ENCODE data around the gene SHB. TPM values are rescaled to one million over a fixed set of nuclear protein-coding genes. Genes with fewer than 3 reads are reported as not detected.
"Not testable (repeated sequence)": the region's sequence is repeated elsewhere in the genome, so short reads cannot be mapped to it uniquely, and the experiment has no call there.

The SHB gene
- total RNA-seq, 3 donors from 2014 or later, result 2.6 to 4.0 (median 3.4) TPM

GRCh38 chr9:38046661-38047300 is 22.2 kb downstream of the SHB start:
- Mint-ChIP-seq H3K4me1 (ENCODE audit: low read depth) (peaks cover 2% of the 10 kb centered on the region), H3K36me3 (ENCODE audit: insufficient read depth) (no peaks in the 10 kb centered on the region), H3K9me3 (no peaks in the 10 kb centered on the region), H3K27me3 (ENCODE audit: low read depth) (no peaks in the 10 kb centered on the region), H3K4me3 (no peak overlapping the region)
- ATAC-seq (no peak), DNase-seq (no peak)

GRCh38 chr9:38045939-38046338 is 23.1 kb downstream of the SHB start:
- DNase-seq; H3K4me1 Mint-ChIP-seq (ENCODE audit: low read depth); H3K27me3 Mint-ChIP-seq (ENCODE audit: low read depth); ATAC-seq; H3K4me3 Mint-ChIP-seq; H3K9me3 Mint-ChIP-seq; H3K36me3 Mint-ChIP-seq (ENCODE audit: insufficient read depth): not testable (repeated sequence)

- H3K4me1 Mint-ChIP-seq (ENCODE audit: low read depth), result peaks cover 2% of the 10 kb centered on the region
- H3K36me3 Mint-ChIP-seq (ENCODE audit: insufficient read depth), result no peaks in the 10 kb centered on the region
- H3K27me3 Mint-ChIP-seq (ENCODE audit: low read depth), result no peaks in the 10 kb centered on the region
Measured at GRCh38 chr9:38044706-38045105, 24.3 kb downstream of the SHB start.

GRCh38 chr9:38043931-38044623 is 24.9 kb downstream of the SHB start:
- ATAC-seq (no peak), DNase-seq (no peak)
- peaks cover 2% of the 10 kb centered on the region for H3K27me3 Mint-ChIP-seq (ENCODE audit: low read depth)
- no peaks in the 10 kb centered on the region for H3K9me3 Mint-ChIP-seq
- no peak overlapping the region for H3K4me3 Mint-ChIP-seq
- H3K36me3 Mint-ChIP-seq (ENCODE audit: insufficient read depth), result no peaks in the 10 kb centered on the region
- peaks cover 2% of the 10 kb centered on the region for H3K4me1 Mint-ChIP-seq (ENCODE audit: low read depth)

More at GRCh38 chr9:38044706-38045105, 24.3 kb downstream of the SHB start:
- ATAC-seq (no peak), DNase-seq (no peak)
- Mint-ChIP-seq H3K9me3 (no peaks in the 10 kb centered on the region), H3K4me3 (no peak overlapping the region)

- Mint-ChIP-seq H3K36me3 (ENCODE audit: insufficient read depth) (no peaks in the 10 kb centered on the region), H3K9me3 (no peaks in the 10 kb centered on the region), H3K27me3 (ENCODE audit: low read depth) (peaks cover 2% of the 10 kb centered on the region), H3K4me3 (no peak overlapping the region), H3K4me1 (ENCODE audit: low read depth) (no peaks in the 10 kb centered on the region)
- DNase-seq (no peak), ATAC-seq (no peak)
Measured at GRCh38 chr9:38042626-38043357, 26.2 kb downstream of the SHB start.

GRCh38 chr9:38041564-38042243 is 27.3 kb downstream of the SHB start:
- DNase-seq (no peak), ATAC-seq (no peak)
- no peaks in the 10 kb centered on the region for H3K9me3 Mint-ChIP-seq
- H3K4me3 Mint-ChIP-seq, result no peak overlapping the region
- H3K27me3 Mint-ChIP-seq (ENCODE audit: low read depth), result peaks cover 2% of the 10 kb centered on the region
- no peaks in the 10 kb centered on the region for H3K36me3 Mint-ChIP-seq (ENCODE audit: insufficient read depth)
- H3K4me1 Mint-ChIP-seq (ENCODE audit: low read depth), result no peaks in the 10 kb centered on the region

GRCh38 chr9:38039907-38040682 is 28.9 kb downstream of the SHB start:
- no peak for ATAC-seq
- H3K36me3 Mint-ChIP-seq (ENCODE audit: insufficient read depth), result no peaks in the 10 kb centered on the region
- no peak overlapping the region for H3K4me3 Mint-ChIP-seq
- H3K4me1 Mint-ChIP-seq (ENCODE audit: low read depth), result no peaks in the 10 kb centered on the region
- H3K9me3 Mint-ChIP-seq, result no peaks in the 10 kb centered on the region
- H3K27me3 Mint-ChIP-seq (ENCODE audit: low read depth), result peaks cover 2% of the 10 kb centered on the region
- no peak for DNase-seq

GRCh38 chr9:38039090-38039906 is 29.7 kb downstream of the SHB start:
- ATAC-seq (no peak), DNase-seq (no peak)
- no peaks in the 10 kb centered on the region for H3K9me3 Mint-ChIP-seq
- H3K36me3 Mint-ChIP-seq (ENCODE audit: insufficient read depth), result no peaks in the 10 kb centered on the region
- H3K27me3 Mint-ChIP-seq (ENCODE audit: low read depth), result peaks cover 2% of the 10 kb centered on the region
- H3K4me3 Mint-ChIP-seq, result no peak overlapping the region
- no peaks in the 10 kb centered on the region for H3K4me1 Mint-ChIP-seq (ENCODE audit: low read depth)

GRCh38 chr9:38038307-38039089 is 30.5 kb downstream of the SHB start:
- DNase-seq (no peak), ATAC-seq (no peak)
- Mint-ChIP-seq H3K9me3 (no peaks in the 10 kb centered on the region), H3K4me3 (no peak overlapping the region), H3K36me3 (ENCODE audit: insufficient read depth) (no peaks in the 10 kb centered on the region), H3K4me1 (ENCODE audit: low read depth) (no peaks in the 10 kb centered on the region), H3K27me3 (ENCODE audit: low read depth) (peaks cover 2% of the 10 kb centered on the region)

- DNase-seq, result no peak
- no peaks in the 10 kb centered on the region for H3K4me1 Mint-ChIP-seq (ENCODE audit: low read depth)
- H3K27me3 Mint-ChIP-seq (ENCODE audit: low read depth), result peaks cover 2% of the 10 kb centered on the region
Measured at GRCh38 chr9:38037981-38038306, 31.1 kb downstream of the SHB start.

GRCh38 chr9:38036359-38037084 is 32.5 kb downstream of the SHB start:
- ATAC-seq, result no peak
- Mint-ChIP-seq H3K9me3 (no peaks in the 10 kb centered on the region), H3K27me3 (ENCODE audit: low read depth) (peaks cover 2% of the 10 kb centered on the region), H3K4me1 (ENCODE audit: low read depth) (no peaks in the 10 kb centered on the region), H3K4me3 (no peak overlapping the region), H3K36me3 (ENCODE audit: insufficient read depth) (no peaks in the 10 kb centered on the region)
- DNase-seq, result no peak

More at GRCh38 chr9:38037981-38038306, 31.1 kb downstream of the SHB start:
- no peak for ATAC-seq
- H3K9me3 Mint-ChIP-seq, result no peaks in the 10 kb centered on the region
- no peak overlapping the region for H3K4me3 Mint-ChIP-seq
- no peaks in the 10 kb centered on the region for H3K36me3 Mint-ChIP-seq (ENCODE audit: insufficient read depth)

GRCh38 chr9:38035873-38036272 is 33.2 kb downstream of the SHB start:
- DNase-seq (no peak), ATAC-seq (no peak)
- H3K4me3 Mint-ChIP-seq, result no peak overlapping the region
- H3K27me3 Mint-ChIP-seq (ENCODE audit: low read depth), result peaks cover 2% of the 10 kb centered on the region
- no peaks in the 10 kb centered on the region for H3K36me3 Mint-ChIP-seq (ENCODE audit: insufficient read depth)
- no peaks in the 10 kb centered on the region for H3K4me1 Mint-ChIP-seq (ENCODE audit: low read depth)
- no peaks in the 10 kb centered on the region for H3K9me3 Mint-ChIP-seq
